ENCODE data around the gene GPR153. TPM values are rescaled to one million over a fixed set of nuclear protein-coding genes. Genes with fewer than 3 reads are reported as not detected.
A peak's percentile ranks its signal among the peaks of the same experiment; 100 is the strongest.

Gene GPR153
- total and polyA plus RNA-seq, 2 of the 13 experiments (the other 11 are each of a cell fraction or from before 2014, with no cell fraction given), result 0.22 to 0.31 TPM

DNA sequence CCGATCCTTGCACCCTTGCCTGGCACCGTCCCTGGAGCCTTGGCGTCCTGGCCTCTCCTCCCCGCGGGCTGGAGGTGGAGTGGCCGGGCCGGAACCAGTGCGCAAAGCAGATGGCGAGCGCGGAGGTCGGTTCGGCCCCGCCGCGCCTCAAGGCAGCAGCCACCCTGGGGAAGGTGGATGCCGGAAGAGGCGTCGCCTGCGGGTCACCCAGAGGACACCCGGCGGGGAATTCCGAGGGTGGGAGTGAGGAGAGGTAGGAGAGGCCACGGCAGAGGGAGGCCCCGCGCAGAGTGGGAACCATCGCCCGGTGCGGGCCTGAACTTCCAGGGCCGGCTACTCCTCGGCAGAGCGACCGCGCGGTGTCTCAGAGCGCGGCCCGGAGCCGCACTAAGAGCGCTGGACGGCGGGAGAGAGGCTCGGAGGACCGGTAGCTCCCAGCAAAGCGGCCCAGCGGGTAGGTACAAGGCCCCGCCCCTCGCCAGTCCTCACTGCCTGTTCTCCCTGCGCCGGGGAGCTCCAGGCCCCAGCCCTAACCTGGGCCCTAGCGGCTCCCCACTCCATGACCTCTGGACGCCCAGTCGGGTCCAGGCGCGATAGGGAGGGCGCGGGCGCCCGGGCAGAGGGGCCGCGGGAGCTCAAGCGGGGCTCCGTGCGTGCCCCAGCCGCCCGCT, 54.9 kb downstream of the GPR153 start, which contains the start of gene RNF207 (continued):
- TF ChIP-seq ZNF792 (CRISPR knock-in tag; IDR thresholded peaks at IDR 0.05) (peak; percentile 74), ATF3 (CRISPR knock-in tag; IDR thresholded peaks at IDR 0.05) (no peak), ZNF225 (CRISPR knock-in tag; IDR thresholded peaks at IDR 0.05) (peak; percentile 53; the same call in 1 of the 2 replicates), ARNTL (CRISPR knock-in tag; IDR thresholded peaks at IDR 0.05) (peak; percentile 31; the same call in 1 of the 2 replicates), KLF11 (CRISPR knock-in tag; IDR thresholded peaks at IDR 0.05) (peak; percentile 80; the same call in 1 of the 2 replicates), PTBP1 (IDR thresholded peaks at IDR 0.05; ENCODE audit: low read depth, low read length, poor library complexity, severe bottlenecking) (no peak), HOXA5 (CRISPR knock-in tag; IDR thresholded peaks at IDR 0.05) (peak; percentile 65; the same call in 1 of the 2 replicates), ETV5 (CRISPR knock-in tag; IDR thresholded peaks at IDR 0.05; ENCODE audit: borderline replicate concordance) (peak; percentile 89), ZNF629 (CRISPR knock-in tag; conservative IDR thresholded peaks at IDR 0.05) (no peak), ZKSCAN8 (CRISPR knock-in tag; IDR thresholded peaks at IDR 0.05; ENCODE audit: borderline replicate concordance) (no peak), SNRNP70 (IDR thresholded peaks at IDR 0.05; ENCODE audit: low read depth, low read length) (no peak), ISL2 (CRISPR knock-in tag; IDR thresholded peaks at IDR 0.05) (peak; percentile 59), ZNF24 (IDR thresholded peaks at IDR 0.05) (no peak), SNAPC2 (CRISPR knock-in tag; IDR thresholded peaks at IDR 0.05) (no peak), ZNF556 (CRISPR knock-in tag; IDR thresholded peaks at IDR 0.05; ENCODE audit: borderline replicate concordance) (peak; percentile 65; the same call in 1 of the 2 replicates), SALL2 (CRISPR knock-in tag; IDR thresholded peaks at IDR 0.05) (peak; percentile 88; the same call in 1 of the 2 replicates), ZNF790 (CRISPR knock-in tag; IDR thresholded peaks at IDR 0.05; ENCODE audit: borderline replicate concordance) (no peak), NKX3-1 (CRISPR knock-in tag; IDR thresholded peaks at IDR 0.05) (peak; percentile 45), ZNF605 (CRISPR knock-in tag; IDR thresholded peaks at IDR 0.05) (0 out of 2 replicates have a peak, but pooled peaks have one; percentile 28), LCORL (IDR thresholded peaks at IDR 0.05) (no peak), LCORL (CRISPR knock-in tag; IDR thresholded peaks at IDR 0.05) (peak; percentile 89), FOXK1 (CRISPR knock-in tag; IDR thresholded peaks at IDR 0.05; ENCODE audit: borderline replicate concordance, low read depth) (0 out of 2 replicates have a peak, but pooled peaks have one; percentile 51), ZNF772 (CRISPR knock-in tag; IDR thresholded peaks at IDR 0.05) (peak; percentile 77; the same call in 1 of the 2 replicates), CBX1 (IDR thresholded peaks at IDR 0.05; ENCODE audit: low read depth) (no peak), ZNF256 (CRISPR knock-in tag; conservative IDR thresholded peaks at IDR 0.05) (0 out of 2 replicates have a peak, but pooled peaks have one; percentile 34), ZNF644 (CRISPR knock-in tag; IDR thresholded peaks at IDR 0.05; ENCODE audit: low read depth) (no peak)
- TF ChIP-seq, protein P1, sequence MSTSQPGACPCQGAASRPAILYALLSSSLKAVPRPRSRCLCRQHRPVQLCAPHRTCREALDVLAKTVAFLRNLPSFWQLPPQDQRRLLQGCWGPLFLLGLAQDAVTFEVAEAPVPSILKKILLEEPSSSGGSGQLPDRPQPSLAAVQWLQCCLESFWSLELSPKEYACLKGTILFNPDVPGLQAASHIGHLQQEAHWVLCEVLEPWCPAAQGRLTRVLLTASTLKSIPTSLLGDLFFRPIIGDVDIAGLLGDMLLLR (CRISPR knock-in tag; IDR thresholded peaks at IDR 0.05), result no peak
- TF ChIP-seq, protein P2, sequence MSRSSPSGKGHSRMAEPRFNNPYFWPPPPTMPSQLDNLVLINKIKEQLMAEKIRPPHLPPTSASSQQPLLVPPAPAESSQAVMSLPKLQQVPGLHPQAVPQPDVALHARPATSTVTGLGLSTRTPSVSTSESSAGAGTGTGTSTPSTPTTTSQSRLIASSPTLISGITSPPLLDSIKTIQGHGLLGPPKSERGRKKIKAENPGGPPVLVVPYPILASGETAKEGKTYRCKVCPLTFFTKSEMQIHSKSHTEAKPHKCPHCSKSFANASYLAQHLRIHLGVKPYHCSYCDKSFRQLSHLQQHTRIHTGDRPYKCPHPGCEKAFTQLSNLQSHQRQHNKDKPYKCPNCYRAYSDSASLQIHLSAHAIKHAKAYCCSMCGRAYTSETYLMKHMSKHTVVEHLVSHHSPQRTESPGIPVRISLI (CRISPR knock-in tag; IDR thresholded peaks at IDR 0.05; ENCODE audit: borderline replicate concordance), result no peak
- TF ChIP-seq, protein P3, sequence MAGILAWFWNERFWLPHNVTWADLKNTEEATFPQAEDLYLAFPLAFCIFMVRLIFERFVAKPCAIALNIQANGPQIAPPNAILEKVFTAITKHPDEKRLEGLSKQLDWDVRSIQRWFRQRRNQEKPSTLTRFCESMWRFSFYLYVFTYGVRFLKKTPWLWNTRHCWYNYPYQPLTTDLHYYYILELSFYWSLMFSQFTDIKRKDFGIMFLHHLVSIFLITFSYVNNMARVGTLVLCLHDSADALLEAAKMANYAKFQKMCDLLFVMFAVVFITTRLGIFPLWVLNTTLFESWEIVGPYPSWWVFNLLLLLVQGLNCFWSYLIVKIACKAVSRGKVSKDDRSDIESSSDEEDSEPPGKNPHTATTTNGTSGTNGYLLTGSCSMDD (CRISPR knock-in tag; IDR thresholded peaks at IDR 0.05), result no peak

Data from HepG2 (cell line).